Measurements from ENCODE around the gene SLC6A17.

DNA sequence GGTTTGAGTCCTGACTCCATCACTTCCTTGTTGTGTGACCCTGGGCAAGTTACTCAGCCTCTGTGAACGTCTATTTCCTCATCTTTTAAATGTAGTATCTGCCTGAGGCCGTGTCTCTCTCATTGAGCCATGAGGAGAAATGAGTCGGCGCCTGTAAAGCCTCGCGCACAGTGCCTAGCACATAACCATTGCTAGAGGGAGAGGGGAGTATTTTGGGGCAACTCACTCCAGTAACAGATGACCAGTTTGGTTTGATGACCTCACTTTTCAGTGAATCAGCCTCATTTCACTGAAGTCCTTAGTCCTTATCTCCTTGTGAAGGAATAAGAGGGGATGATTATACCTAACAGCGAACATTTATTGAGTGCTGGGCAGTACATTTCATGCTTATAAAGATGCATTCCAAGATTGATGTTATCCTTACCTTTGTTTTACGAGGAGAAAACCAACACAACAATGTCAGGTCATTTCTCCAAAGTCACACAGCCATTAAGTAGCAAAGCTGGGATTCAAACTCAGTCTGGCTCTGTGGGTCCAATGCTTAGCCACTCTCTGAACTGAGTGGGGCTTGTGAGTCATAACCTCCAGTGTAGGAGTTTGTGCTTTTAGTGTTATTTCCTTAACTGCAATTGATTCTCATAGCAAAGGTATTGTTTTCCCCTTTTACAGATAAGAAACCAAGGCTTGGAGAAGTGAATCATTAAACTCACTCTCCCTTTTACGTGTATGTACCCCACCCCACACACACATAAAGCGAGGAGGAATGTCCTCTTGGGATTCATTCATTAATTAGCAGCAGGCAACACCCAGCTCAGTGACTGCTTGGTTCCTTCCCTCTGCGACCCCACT, 85.8 kb downstream of the SLC6A17 start:
- TF ChIP-seq, protein P1, sequence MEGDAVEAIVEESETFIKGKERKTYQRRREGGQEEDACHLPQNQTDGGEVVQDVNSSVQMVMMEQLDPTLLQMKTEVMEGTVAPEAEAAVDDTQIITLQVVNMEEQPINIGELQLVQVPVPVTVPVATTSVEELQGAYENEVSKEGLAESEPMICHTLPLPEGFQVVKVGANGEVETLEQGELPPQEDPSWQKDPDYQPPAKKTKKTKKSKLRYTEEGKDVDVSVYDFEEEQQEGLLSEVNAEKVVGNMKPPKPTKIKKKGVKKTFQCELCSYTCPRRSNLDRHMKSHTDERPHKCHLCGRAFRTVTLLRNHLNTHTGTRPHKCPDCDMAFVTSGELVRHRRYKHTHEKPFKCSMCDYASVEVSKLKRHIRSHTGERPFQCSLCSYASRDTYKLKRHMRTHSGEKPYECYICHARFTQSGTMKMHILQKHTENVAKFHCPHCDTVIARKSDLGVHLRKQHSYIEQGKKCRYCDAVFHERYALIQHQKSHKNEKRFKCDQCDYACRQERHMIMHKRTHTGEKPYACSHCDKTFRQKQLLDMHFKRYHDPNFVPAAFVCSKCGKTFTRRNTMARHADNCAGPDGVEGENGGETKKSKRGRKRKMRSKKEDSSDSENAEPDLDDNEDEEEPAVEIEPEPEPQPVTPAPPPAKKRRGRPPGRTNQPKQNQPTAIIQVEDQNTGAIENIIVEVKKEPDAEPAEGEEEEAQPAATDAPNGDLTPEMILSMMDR (IDR thresholded peaks at IDR 0.05 in 8 of 11, conservative IDR thresholded peaks at IDR 0.05 in 3 of 11): no peak
- TF ChIP-seq POLR2A (IDR thresholded peaks at IDR 0.05) (no peak), POLR2AphosphoS5 (IDR thresholded peaks at IDR 0.05) (no peak)
